GM19238 (cell line): Measurements from ENCODE around the gene DGKI.

ENCODE experiments used
- DNase-seq: peaks from one replicate; pipeline ENCODE4 v3.0.0; 2011; ENCODE audit warnings: low spot score; ENCODE audit not compliant: insufficient read length

DGKI gene

GRCh38 chr7:137690635-137691034, 156.1 kb downstream of the DGKI start:
- no peak for DNase-seq

- no peak for DNase-seq
Observed at GRCh38 chr7:137689761-137690160, 157.0 kb downstream of the DGKI start.

DNA sequence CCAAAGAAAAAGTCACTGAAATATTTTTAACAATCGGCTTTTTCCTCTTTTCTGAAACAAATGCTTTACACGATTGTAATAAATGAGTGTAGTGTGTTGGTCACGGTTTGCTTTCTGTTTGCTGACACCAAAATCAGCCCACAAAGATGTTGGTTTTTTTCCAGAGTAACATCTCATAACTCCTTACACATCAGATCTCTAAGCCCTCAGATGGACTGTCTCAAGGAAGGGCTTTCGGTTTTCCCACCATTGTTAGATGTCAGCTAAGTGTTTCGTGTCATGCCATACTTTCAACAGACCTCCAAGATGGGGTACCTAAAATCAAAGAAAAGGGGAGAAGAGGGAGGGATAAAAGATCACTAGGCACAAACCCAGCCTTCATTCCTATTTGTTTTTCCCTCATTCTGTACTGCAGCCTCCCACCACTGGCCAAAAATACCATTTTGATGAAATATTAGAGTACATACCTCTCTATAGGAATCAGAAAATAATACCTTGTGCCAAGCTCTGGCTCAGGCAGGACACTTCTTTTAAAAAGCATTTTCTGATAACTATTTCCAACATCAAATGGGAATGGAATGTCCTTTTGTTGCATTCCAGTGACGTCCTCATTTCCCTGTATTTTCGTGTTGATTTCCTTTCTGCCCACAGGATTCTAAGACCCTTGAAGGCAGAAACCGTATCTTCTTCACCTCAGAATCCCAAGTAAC, 159.1 kb downstream of the DGKI start:
- DNase-seq: no peak

- no peak for DNase-seq
Observed at GRCh38 chr7:137685433-137686164, 161.2 kb downstream of the DGKI start.

- DNase-seq: no peak
Observed at GRCh38 chr7:137684776-137685175, 162.0 kb downstream of the DGKI start.

- no peak for DNase-seq
Observed at GRCh38 chr7:137684316-137684715, 162.5 kb downstream of the DGKI start.

GRCh38 chr7:137682596-137682995, 164.2 kb downstream of the DGKI start:
- DNase-seq: no peak

DNA sequence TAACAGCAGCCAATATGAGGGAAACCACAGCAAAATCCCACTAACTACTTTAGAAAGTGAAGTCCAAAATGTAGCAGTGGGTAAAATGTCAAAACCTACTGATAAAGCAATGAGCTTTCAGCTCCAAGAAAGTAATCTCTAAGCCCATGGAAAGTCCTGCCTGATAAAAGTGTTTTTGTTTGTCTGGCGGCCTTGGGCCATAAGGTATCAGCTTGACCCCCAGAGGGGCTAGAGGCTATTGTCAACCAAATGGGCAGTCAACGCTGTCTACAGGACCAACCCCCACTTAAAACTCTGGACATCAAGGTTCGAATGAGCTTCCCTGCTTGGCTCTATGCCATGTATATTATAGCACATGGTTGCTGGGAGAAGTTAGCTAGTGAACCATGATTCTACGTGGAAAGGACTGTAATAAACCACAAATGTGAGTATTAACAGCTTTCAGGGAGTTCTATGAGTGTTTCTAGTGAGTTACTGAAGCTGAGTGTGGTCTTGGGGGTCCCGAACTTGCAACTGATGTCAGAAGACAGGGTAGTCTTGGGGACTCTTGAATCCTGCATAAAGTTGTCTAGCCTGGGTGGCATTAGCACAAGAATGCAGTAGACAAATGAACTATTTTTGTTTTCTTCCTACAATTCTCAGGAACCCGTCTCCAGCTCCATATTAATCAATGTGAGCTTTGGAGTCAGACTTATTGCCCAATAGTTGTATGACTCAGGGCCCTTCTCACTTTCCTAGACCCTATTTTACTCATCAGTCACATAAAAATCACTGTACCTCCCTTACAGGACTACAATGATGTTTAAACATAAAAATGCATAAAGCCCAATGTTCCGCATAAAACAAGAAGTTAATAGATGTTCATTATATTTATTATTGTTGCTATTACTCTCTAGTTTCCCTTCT, 164.9 kb downstream of the DGKI start:
- no peak for DNase-seq

DNA sequence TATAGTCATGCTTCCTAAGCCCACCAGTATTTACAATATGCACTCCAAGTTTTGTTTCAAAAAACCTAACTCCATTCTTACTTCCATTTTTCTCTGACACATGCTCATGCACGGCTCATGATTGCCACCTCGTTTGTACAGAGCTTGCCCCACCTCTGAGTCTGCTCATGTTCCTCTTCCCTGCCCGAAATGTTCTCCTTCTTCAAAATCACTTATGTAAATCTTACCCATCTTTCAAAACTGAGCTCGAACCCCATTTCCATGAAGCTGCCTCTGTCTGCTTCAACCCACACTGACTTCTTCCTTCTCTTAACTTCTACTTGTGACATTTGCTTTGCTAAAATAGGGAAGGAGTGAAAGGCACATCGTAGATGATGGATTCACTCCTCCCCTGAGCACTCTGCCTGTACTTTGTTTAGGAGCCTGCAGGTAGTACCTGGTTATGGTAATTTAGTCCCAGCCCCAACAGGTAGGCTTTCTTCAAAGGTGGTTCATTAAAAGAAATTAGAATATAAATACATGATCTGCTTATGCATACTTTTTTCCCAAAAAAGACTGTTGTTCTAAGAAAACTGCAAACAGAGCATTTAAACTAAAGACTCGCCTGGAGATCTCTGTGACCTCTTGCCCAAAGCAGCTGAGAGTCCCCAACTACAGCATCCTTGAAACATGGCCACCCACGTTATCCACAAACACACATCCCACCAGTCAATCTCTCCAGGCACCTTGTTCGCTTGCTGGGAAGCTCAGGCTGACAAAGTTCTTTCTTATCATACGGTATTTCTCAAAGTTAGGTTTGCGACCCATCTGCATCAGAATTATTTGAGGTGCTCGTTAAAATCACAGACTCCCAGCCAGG, 172.0 kb downstream of the DGKI start:
- no peak for DNase-seq

DNA sequence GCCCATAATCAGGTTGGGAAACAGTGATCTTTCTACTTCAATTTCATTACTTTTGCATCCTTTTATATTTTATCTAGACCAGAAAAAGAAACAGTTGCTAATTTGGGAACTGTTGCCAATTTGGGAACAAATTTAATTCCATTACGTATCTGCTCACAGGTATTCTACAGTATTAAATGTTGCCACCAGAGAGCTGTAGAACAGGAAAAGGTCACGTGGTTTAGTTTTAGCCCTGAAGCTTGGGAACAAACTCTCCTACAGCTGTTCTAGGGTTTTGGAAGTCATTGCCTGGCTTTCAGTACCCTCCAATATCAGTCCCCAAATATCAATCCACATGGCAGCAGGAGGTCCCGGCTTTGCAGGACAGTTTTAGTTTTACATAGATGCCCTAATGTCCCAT, 172.7 kb downstream of the DGKI start:
- no peak for DNase-seq

DNA sequence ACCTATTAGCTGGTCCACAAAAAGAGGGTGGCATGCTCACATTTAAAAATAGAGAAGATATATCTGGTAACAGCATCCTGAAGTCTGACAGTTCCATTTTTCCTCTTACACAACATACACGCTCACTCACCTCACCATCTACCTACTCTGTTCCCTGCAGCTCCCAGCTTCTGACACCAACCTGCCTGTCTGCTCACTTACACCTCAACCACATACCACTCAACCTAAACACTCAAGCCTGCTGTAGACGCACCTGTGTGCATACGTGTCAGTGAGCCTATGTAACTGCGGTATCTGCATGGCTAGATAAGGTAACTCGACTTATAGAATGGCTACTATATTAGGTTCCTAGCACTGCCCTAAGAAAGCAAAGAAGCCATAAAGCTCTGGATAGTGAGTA, 174.9 kb downstream of the DGKI start:
- DNase-seq: no peak

DNA sequence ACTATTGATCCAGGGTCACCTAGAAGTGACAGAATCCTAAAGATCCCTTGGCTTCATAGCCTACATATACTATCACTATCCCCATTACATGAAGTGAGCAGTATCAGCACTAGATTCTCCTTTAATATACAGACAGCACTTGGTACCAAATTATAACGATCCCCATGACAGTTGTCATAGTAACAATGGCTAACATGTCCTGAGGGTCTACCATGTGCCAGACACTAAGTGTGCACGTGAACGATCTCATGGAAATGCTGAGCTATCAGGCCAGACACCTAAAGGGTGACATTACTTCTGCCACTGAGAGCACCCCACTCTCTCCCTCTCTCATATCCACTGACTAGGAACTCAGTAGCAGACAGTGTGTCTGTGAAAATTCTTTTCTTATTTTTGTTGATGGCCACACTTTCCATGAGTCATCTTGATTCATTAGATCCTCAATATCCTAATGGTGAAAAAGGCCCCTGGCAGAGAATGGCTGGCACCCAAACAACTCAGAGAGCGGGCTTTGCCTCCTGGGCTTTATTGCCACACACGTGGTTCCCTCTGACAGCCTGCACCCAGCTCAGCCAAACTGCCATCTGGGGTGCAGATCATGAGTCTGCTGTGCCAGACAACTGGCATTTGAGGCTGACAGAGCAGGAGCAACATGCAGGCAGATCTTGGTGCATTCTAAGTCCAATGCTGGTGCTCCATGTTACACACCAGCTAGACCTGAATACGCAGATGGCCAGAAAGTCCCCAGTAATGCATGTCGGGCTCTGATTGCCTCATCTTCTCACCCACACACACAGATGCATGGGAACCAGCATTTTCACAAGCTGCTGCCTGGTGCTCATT, 176.3 kb downstream of the DGKI start:
- no peak for DNase-seq

DNA sequence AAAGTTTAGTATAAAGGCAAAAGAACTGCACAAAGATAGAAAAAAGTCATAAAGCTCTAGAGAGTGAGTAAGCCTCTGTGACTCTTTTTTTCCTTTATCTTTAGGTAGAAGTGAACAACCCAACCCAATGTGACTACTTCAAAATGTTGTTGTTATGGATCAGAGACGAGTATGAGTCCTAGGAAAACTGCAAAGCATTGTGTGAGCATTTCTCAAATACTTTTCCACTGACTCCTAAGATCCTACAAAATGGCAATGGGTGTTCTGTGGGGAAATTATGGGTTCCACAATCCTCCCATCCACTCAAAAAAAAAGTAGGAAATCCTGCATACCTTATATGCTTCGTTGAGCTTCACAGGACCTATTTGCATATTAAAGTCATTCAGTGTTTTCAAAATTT, 177.1 kb downstream of the DGKI start:
- DNase-seq: no peak

- DNase-seq: no peak
Observed at GRCh38 chr7:137668404-137668803, 178.4 kb downstream of the DGKI start.

- DNase-seq: no peak
Observed at GRCh38 chr7:137667633-137668387, 179.0 kb downstream of the DGKI start.

GRCh38 chr7:137664846-137665245, 181.9 kb downstream of the DGKI start:
- DNase-seq: no peak

- DNase-seq: no peak
Observed at GRCh38 chr7:137661634-137662033, 185.1 kb downstream of the DGKI start.

GRCh38 chr7:137658190-137658900, 188.4 kb downstream of the DGKI start:
- DNase-seq: no peak
